GM13977 (cell line): Measurements from ENCODE around the gene DCLRE1C.
A peak's percentile ranks its signal among the peaks of the same experiment; 100 is the strongest.

Experiments
- DNase-seq: peaks from one replicate; pipeline ENCODE4 v3.0.0; 2012; ENCODE audit warnings: low spot score
- CTCF ChIP-seq: IDR thresholded peaks from 2 replicates; pipeline ENCODE4 v1.5.1; 2012; ENCODE audit warnings: mild to moderate bottlenecking, control low read depth; ENCODE audit not compliant: insufficient read depth; ENCODE audit errors: extremely low read depth, missing control alignments
- in situ Hi-C: fragments of 300-500 bp; cut with MboI; formaldehyde crosslinking; loops from one replicate; pipeline ENCODE4 v1.12.0; 2022; ENCODE audit warnings: low sequenced_read_pairs, low pct_unique_long_range_greater_than_20kb, mixed read lengths, inconsistent platforms; ENCODE audit not compliant: unreplicated experiment

DCLRE1C gene

GRCh38 chr10:14905890-14906289, 48.0 kb downstream of the DCLRE1C start:
- no peak for DNase-seq
- TF ChIP-seq CTCF: no peak
- in situ Hi-C loops: no loop called here

- in situ Hi-C loops: no loop called here
Measured at GRCh38 chr10:14904864-14905263, 49.0 kb downstream of the DCLRE1C start.

GRCh38 chr10:14904316-14904732, 49.6 kb downstream of the DCLRE1C start:
- TF ChIP-seq CTCF: peak; percentile 49
- DNase-seq: peak; percentile 26
- in situ Hi-C loops: no loop called here

More at GRCh38 chr10:14904864-14905263, 49.0 kb downstream of the DCLRE1C start:
- DNase-seq: no peak
- no peak for TF ChIP-seq CTCF

GRCh38 chr10:14891151-14891550, 62.7 kb downstream of the DCLRE1C start:
- DNase-seq: no peak
- in situ Hi-C loops: no loop called here
- TF ChIP-seq CTCF: no peak

GRCh38 chr10:14889318-14889717, 64.6 kb downstream of the DCLRE1C start:
- peak; percentile 27 for TF ChIP-seq CTCF
- in situ Hi-C loops: no loop called here
- peak; percentile 30 for DNase-seq

GRCh38 chr10:14884082-14884481, 69.8 kb downstream of the DCLRE1C start:
- DNase-seq: no peak
- in situ Hi-C loops: no loop called here
- no peak for TF ChIP-seq CTCF

- no peak for TF ChIP-seq CTCF
- in situ Hi-C loops: no loop called here
Measured at GRCh38 chr10:14880229-14880628, 73.7 kb downstream of the DCLRE1C start.

More at GRCh38 chr10:14880229-14880628, 73.7 kb downstream of the DCLRE1C start:
- DNase-seq: no peak
